Medulla oblongata (tissue), 1 donor: ENCODE measurements around the gene OR4B1.
"Not testable (repeated sequence)": the region's sequence is repeated elsewhere in the genome, so short reads cannot be mapped to it uniquely, and the experiment has no call there.

ENCODE experiments used
- DNase-seq: peaks from one replicate; pipeline ENCODE4 v3.0.0-alpha.2; 2015; ENCODE audit errors: extremely low spot score

OR4B1 gene

GRCh38 chr11:48216510-48216909 lies at the start of gene OR4B1:
OR4B1 (plus strand) TSS chr11:48216810; CDS start chr11:48216810, 0 bp downstream.
- no peak for DNase-seq

- no peak for DNase-seq
These were observed 49.2 kb upstream of the OR4B1 start for GRCh38 chr11:48167380-48167779.

- no peak for DNase-seq
These were observed 47.8 kb upstream of the OR4B1 start for GRCh38 chr11:48168815-48169214.

GRCh38 chr11:48169259-48169658 lies 47.4 kb upstream of the OR4B1 start:
- no peak for DNase-seq

- DNase-seq, result no peak
These were observed 46.9 kb upstream of the OR4B1 start for GRCh38 chr11:48169717-48170116.

- peak; percentile 27 for DNase-seq
These were observed 46.1 kb upstream of the OR4B1 start for GRCh38 chr11:48170241-48171233.

GRCh38 chr11:48172818-48173609 lies 43.6 kb upstream of the OR4B1 start:
- peak; percentile 73 for DNase-seq

GRCh38 chr11:48177661-48178060 lies 38.9 kb upstream of the OR4B1 start:
- DNase-seq, result no peak

GRCh38 chr11:48180627-48181026 lies 36.0 kb upstream of the OR4B1 start:
- DNase-seq, result no peak

- no peak for DNase-seq
These were observed 33.6 kb upstream of the OR4B1 start for GRCh38 chr11:48182860-48183526.

GRCh38 chr11:48184452-48184851 lies 32.2 kb upstream of the OR4B1 start:
- DNase-seq, result no peak

GRCh38 chr11:48190906-48191654 lies 25.5 kb upstream of the OR4B1 start:
- not testable (repeated sequence) for DNase-seq

- no peak for DNase-seq
These were observed 22.7 kb upstream of the OR4B1 start for GRCh38 chr11:48193876-48194275.

- no peak for DNase-seq
These were observed 8.7 kb upstream of the OR4B1 start for GRCh38 chr11:48207881-48208280.

GRCh38 chr11:48210052-48210451 lies 6.6 kb upstream of the OR4B1 start:
- no peak for DNase-seq

- DNase-seq, result no peak
These were observed 12.2 kb downstream of the OR4B1 start for GRCh38 chr11:48228761-48229160.

- DNase-seq, result not testable (repeated sequence)
These were observed 13.4 kb downstream of the OR4B1 start for GRCh38 chr11:48230057-48230456.

GRCh38 chr11:48237727-48238126 lies 21.1 kb downstream of the OR4B1 start:
- DNase-seq, result no peak

- DNase-seq, result no peak
These were observed 25.9 kb downstream of the OR4B1 start for GRCh38 chr11:48242501-48242900.

- no peak for DNase-seq
These were observed 28.2 kb downstream of the OR4B1 start, which contains the start of gene OR4X2 for GRCh38 chr11:48244804-48245203. OR4X2 (plus strand) TSS chr11:48245104; CDS start chr11:48245104, 0 bp downstream.

GRCh38 chr11:48248902-48249301 lies 32.3 kb downstream of the OR4B1 start:
- no peak for DNase-seq
